ENCODE results near the gene TBL1XR1.
A peak's percentile ranks its signal among the peaks of the same experiment; 100 is the strongest.
"Not testable (repeated sequence)": the region's sequence is repeated elsewhere in the genome, so short reads cannot be mapped to it uniquely, and the experiment has no call there.

Gene TBL1XR1

DNA sequence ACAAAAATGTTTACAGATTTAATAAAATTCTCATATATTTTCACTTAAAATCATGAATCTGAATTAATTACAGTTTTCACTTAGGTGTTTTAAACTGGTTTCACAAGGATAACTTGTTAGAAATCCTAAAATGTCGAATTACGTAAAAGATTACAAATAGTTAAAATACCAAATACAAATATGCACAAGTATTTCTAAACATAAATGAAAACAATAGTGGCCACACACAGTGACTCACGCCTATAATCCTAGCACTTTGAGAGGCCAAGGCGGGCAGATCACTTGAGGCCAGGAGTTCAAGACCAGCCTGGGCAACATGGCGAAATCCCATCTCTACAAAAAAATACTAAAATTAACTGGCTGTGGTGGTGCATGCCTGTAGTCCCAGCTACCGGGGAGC lies 10.9 kb upstream of the TBL1XR1 start:
- DNase-seq (ENCODE audit: low spot score): no peak

DNA sequence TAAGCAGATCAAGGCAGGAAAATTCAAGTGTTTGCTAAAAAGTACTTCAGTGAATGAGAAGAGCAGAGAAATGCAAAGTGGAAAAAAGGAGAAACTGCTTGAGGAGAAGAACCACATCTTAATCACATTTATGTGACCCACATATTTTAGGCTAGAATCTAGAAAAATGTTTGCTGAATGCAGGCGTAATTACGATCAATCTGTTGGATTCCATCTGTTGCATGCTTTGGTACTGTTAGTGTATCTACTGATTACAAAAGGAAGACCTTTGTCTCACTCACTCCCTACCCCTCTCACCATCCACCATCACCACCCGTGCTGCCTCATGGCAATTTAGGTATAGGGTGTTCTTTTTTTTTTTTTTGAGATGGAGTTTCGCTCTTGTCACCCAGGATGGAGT lies 9.7 kb upstream of the TBL1XR1 start:
- no peak for DNase-seq (ENCODE audit: low spot score)

DNA sequence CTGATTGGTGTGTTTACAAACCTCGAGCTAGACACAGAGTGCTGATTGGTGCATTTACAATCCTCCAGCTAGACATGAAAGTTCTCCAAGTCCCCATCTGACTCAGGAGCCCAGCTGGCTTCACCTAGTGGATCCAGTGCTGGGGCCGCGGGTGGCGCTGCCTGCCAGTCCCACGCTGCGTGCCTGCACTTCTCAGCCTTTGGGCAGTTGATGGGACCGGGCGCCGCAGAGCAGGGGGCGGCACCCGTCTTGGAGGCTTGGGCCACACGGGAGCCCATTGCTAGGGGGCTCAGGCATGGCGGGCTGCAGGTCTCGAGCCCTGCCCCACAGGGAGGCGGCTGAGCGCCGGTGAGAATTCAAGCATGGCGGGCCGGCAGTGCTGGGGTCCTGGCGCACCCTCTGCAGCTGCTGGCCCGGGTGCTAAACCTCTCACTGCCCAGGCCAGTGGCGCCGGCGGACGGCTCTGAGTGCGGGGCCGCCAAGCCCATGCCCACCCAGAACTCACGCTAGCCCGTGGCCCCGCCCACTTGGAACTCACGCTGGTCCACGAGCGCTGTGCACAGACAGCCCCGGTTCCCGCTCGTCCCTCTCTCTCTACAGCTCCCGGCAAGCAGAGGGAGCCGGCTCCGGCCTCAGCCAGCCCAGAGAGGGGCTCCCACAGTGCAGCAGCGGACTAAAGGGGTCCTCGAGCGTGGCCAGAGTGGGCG lies 6.6 kb upstream of the TBL1XR1 start:
- no peak for DNase-seq (ENCODE audit: low spot score)

DNA sequence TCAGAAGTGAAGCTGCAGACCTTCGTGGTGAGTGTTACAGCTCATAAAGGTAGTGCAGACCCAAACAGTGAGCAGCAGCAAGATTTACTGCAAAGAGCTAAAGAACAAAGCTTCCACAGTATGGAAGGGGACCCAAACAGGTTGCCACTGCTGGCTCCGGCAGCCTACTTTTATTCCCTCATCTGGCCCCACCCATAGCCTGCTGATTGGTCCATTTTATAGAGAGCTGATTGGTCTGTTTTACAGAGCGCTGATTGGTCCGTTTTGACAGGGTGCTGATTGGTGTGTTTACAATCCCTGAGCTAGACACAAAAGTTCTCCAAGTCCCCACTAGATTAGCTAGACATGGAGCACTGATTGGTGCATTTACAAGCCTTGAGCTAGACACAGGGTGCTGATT lies 5.7 kb upstream of the TBL1XR1 start:
- DNase-seq (ENCODE audit: low spot score): not testable (repeated sequence)

DNA sequence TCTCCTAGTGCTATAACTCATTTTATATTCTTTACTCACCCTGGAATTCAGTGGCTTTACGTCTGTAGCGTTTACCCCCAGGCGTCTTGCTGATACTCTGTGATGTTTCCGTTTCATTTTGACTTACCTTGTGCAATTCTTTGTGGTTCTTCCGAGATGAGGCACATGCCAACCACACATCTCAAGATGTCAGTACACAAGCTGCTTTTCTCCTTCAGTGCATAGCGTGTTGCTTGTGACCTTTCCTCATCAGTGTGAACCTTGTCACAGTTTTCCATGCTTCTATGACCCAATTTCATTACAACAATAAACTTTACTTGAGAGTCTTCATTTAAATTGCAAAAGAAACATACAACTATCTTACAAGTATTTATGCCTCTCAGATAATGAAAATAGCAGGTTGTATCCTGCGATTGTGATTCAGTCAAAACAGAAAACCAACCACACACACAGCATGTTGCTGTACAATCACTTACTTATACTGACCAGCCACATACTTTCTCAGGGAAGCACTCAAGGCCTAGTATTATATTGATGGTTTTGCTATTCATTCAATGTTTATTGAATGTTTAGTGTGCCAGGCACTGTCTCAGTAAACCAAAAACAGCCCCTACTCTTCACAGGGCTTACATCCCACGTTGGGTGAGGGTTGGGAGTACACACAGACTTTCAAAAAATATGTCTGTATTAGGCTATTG lies 4.6 kb upstream of the TBL1XR1 start:
- peak; percentile 61 for DNase-seq (ENCODE audit: low spot score)

DNA sequence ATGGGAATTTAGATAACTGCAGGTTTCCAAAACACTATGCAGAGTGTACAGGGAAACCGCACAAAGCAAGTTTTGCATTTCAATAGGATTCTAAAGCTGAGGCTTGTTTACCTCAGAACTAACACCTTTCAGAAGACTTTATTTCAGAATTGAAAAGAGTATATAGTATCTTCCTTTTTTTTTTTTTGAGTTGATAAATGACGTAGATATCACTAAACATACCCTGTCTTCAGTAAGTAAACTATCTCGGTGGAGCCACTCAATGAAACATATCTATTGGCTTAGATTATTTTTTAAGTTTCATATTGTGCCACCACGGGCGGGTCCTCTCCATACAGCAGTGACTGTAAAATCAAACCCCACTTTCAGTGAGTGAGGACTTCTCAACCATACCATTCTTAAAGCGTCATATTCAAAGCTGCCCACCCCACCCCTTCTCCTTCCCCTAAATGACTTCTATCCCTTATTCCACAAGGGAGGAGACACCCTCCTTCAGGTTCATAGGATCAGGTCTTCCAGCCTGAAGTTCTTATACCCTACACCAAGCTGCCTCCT lies 2.0 kb upstream of the TBL1XR1 start:
- DNase-seq (ENCODE audit: low spot score): peak; percentile 31

DNA sequence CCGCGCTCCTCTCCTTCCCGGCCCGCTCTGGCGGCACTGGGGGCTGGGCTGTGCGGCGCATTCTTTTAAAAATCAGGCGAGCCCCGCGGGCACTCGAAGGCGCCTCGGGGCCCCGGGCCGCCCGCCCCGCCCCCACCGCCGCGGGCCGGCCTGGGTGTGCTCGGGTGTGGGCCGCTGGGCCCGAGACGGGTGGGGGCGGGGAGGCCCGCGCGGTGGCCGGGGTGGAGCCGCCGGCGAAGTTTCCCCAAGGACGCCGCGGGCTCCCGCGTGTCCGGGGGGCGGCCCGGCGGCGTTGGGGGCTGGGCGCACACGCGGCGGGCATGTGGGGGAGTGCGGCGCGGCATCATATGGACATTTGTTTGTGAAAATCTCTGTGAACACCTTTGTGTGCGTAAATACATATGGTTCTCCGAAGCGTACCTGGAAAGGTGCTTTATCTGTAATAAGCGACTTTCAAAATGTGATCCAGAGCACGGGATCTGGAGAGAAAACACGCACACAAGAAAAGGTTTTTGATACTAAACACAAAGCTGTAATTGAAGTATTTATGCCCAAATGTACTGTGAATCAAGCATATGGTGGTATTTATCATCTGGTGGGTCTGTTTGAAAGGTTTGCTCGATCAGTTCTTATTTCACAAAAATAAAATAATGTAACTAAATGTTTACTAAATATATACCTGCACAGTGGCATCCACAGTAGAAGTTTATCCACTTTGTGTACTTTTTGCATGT lies 612 bp upstream of the TBL1XR1 start:
- peak; percentile 76 for DNase-seq (ENCODE audit: low spot score)

DNA sequence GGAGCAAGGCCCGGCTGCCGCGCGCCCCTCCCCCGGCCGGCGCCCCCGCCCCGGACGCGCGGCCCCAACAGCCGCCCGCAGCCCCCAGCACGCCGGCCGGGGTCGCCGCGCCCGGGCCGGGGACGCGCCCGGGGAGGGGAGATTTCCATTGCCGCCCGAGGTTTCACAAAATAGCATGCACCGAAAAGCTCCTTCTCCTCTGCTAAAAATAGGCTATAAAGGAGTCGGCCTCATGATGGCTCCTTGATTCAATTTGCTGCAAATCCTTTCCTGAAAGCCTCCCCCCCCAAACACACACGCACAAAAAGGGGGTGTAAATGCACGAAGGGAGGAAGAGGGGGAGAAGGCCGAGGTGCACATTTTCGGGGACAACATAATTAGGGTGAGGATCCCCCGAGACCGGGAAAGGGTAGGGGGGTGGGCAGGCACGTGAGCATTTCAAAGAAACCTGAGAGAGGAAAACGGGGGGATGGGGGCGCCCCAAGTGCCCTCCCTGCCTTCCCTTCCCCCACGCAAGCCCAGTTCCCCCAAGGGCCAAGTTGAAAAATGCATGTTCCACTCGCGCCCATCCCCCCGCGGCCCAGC lies 734 bp downstream of the TBL1XR1 start:
- DNase-seq (ENCODE audit: low spot score): peak; percentile 73

DNA sequence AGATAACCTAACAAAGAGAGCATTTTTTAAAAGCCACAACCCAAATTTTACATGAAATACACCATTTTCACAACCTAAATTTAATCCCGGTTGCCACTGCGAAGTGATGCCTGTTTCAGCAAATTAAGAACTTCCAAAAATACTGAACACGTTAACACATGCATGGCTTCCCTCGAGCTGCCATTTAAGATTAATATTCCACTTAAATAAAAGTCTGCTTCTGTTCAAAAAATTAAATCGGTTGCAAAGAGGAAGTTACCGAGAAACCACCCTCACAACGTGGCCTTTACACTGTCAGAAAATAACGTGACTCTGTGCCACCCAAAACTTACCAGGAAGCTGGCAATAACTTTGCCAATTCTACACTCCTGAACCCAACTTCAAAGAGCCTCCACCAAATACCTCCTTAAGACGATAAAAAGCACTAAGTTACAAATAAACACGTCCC lies 1.2 kb downstream of the TBL1XR1 start:
- peak; percentile 80 for DNase-seq (ENCODE audit: low spot score)

DNA sequence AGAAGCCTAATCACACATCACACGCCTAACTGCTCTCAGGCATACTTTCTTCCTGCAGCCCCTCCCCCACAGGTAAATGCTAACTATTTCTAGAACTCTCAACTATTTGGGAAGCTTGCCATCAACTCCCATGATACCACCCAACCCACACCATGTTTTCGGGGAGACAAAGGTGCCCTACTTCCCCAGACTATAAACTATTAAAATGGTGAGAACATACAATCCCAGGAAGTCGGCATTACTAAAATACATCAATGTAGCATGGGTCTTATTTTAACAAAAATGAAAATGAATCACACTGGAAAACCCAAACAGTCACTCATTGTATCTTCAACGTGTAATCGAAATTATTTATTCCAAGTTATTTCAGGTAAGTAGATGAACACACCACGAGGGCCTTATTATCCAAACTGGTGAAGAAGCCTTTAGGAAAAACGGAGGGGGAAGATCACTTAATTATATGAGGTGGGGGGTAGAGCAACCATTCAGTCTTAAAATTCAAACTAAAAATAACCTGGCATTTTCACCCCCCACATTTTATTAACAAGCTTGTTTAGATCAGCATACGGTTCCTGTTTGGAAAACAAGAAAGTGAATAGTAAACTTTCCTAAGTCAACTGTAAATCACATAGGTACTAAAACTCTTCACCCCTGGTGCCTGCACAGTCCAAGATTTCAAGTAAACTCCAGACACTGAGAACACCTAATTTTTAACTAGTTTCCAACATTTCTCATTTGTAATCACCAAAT lies 1.9 kb downstream of the TBL1XR1 start:
- peak; percentile 53 for DNase-seq (ENCODE audit: low spot score)

DNA sequence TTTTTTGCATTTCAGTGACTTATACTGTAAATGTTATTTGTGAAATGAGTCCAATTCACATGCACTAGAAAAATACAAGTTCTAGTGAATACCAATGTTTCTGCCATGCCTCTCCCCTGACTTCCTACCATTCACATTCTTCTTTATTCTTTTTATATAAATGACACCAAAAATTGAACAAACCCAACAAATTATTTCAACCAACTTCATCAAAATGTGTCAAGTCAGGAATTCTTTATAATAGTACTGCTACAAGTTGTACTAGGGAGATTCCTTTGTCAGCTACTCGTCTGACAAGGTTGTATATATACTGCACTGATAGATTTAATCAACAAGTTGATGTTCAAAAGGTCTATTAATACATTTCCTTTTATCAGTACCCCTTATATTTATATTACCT lies 3.0 kb downstream of the TBL1XR1 start:
- peak; percentile 29 for DNase-seq (ENCODE audit: low spot score)

DNA sequence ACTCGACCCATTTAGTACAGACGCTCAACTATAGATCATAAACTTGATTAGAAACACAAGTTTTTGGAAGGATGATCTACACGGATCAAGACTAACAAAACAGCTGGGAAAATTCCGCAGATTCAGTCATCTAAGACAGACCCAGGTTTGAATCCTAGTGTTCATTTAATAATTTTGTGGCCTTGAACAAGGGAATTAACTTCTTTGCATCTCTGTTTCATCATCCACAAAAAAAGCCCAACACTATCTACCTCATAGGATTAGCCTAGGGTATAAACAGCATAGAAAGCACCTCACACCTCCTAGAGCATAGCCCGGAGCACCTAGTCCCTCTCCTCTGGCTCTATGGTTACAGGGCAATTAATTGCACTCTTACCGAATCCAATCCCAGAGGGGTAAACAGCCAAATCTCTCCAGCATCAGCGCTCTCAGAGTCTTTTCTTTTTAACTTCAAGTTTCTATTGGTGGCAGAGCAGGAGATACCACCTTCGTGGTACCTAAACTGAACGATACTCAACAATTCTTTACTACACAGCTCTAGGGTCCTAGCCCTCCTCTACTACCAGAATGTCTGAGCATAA lies 3.5 kb downstream of the TBL1XR1 start:
- DNase-seq (ENCODE audit: low spot score): no peak

DNA sequence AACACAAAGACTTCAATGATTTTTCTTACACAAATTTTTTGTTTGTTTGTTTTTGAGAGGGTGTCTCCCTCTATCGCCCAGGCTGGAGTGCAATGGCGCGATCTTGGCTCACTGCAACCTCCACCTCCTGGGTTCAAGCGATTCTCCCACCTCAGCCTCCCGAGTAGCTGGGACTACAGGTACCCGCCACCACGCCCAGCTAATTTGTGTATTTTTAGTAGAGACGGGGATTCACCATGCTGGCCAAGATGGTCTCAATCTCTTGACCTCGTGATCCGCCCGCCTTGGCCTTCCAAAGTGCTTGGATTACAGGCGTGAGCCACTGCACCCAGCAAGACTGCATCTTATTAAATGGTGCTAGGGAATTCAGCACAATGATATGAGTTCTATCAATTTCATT lies 4.0 kb downstream of the TBL1XR1 start:
- not testable (repeated sequence) for DNase-seq (ENCODE audit: low spot score)

DNA sequence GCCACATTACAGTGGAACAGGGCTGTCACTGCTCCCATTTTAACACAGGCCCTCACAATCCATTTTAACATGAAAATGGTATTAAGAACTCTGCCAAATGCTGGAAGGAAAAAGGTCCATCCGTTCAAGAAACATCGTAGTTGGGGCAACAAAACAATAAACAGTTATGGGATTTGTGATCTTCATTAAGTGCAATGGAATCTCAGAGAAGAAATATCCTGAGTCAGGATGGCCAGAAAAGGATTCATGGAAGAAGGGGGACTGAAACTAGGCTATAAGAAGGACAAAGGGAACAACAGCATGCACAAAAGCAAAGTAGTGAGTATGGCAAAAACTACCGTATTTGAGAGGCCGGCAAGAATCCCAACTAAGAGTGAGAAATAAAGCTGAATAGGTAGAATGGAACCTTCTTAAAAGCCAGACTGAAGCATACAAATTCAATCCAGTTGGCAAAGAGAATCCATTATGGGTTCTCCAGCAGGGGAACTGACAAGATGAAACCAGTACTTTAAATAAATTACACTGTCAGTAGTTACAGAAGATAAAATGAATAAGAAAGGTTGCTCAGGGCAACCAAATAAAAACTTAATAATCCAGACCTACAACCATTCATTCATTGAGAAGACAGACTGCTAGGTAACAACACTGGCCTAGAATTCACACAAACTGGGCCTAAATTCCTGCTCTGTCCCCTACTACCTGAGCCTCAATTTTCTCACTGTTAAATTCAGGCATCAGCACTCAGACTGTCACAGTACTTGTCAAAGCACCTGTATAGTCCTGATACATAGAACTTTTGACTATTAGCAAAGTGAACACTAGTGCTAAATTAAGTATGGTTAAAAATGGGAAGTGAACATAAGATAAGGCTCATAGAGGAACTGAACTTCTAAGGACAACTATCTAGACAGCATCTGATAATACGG lies 6.3 kb downstream of the TBL1XR1 start:
- DNase-seq (ENCODE audit: low spot score): peak; percentile 37

DNA sequence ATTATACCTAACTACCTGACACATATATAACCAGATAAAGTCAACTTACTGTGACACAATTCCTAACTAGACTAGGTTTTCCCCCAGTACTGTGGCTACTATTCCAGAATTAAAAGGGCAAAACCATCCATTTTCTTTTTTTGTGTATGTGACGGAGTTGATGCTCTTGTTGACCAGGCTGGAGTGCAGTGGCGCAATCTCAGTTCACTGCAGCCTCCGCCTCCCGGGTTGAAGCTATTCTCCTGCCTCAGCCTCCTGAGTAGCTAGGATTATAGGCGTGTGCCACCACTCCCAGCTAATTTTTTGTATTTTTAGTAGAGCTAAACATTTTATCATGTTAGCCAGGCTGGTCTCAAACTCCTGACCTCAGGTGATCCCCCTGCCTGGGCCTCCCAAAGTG lies 7.1 kb downstream of the TBL1XR1 start:
- not testable (repeated sequence) for DNase-seq (ENCODE audit: low spot score)

DNA sequence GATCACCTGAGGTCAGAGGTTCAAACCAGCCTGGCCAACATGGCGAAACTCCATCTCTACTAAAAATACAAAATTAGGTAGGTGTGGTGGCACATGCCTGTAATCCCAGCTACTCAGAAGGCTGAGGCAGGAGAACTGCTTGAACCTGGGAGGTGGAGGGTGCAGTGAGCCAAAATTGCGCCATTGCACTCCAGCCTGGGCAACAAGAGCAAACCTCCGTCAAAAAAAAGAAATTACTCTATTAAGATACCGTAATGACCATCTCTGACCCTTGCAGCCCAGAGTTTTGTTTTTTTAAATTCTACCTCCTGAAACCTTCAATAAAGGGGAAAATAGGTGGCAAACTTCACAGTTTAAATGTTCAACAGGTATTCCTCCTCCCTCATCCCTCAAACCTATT lies 9.0 kb downstream of the TBL1XR1 start:
- DNase-seq (ENCODE audit: low spot score): not testable (repeated sequence)

DNA sequence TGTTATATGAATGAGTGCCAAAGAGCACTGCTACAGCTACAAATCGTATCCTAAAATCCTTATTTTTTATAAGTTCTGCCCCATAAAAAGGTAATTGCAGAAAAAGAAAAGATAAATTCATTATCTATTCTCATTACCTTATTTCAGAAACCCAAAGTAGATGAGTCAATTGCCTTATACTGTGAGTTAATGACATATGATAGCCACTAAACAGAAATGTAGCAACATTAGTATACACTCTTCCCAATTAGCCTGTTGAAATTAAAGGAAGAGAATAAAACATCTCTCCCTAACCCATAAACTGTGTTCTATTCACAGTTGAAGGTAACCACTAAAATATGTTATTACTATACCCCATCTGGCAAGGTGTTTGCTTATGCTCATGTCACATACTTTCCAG lies 11.0 kb downstream of the TBL1XR1 start:
- DNase-seq (ENCODE audit: low spot score): no peak

DNA sequence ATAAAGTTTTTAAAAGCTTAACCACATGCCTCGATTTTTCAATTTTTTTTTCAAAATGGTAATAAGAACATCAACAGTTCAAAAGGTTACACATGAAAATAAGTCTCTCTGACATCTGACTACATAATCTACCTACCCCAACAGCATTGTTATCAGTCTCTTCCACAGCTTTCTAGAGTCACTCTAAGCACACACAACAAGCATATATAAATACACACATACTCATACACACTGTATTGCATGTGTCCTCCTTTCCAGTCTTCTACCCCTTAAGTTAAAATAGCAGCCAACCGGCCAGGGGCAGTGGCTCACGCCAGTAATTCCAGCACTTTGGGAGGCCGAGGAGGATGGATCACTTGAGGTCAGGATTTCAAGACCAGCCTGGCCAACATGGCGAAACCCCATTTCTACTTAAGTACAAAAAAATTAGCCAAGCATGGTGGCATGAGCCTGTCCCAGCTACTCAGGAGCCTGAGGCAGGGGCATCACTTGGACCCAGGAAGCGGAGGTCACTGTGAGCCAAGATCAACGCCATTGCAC lies 12.2 kb downstream of the TBL1XR1 start:
- DNase-seq (ENCODE audit: low spot score): no peak

DNA sequence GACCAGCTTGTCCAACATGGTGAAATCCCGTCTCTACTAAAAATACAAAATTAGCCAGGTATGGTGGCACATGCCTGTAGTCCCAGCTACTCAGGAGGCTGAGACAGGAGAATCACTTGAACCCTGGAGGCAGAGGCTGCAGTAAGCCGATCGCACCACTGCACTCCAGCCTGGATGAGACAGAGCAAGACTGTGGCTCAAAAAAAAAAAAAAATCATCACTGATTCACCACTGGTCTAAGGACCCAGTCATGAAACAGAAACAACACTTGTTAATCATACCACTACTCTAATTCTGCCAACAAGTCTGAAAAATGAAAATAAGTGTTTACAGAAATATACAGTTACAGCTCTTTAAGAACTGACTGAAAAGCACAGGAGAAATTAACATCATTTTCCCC lies 12.7 kb downstream of the TBL1XR1 start:
- DNase-seq (ENCODE audit: low spot score): not testable (repeated sequence)

DNA sequence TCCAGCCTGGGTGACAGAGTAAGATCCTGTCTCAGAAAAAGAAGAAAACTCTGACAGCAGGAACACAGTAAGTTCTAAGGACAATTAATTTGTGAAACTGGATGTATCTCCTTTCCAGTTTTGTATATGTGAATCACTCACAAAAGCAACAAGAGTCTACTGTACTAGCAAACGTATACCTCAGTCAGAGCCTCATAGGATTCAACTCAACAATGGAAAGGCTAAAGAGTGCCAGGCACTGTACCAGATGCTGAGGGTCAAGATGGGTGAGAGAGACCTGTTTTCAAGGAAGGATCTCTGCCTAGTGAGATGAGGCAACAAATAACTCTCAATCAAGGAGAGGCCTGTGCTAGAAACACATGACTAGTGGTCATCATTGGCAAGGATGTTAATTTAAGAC lies 14.9 kb downstream of the TBL1XR1 start:
- DNase-seq (ENCODE audit: low spot score): no peak
